COR-L47 (cell line): Measurements from ENCODE around the gene FRYL.
"Not testable (repeated sequence)": the region's sequence is repeated elsewhere in the genome, so short reads cannot be mapped to it uniquely, and the experiment has no call there.

Source experiments
- DNase-seq: peaks from one replicate; lab custom pipeline; 2025; lab: John Stamatoyannopoulos, UW

The FRYL gene

GRCh38 chr4:48698029-48698971, 81.8 kb downstream of the FRYL start:
- DNase-seq = no peak

- not testable (repeated sequence) for DNase-seq
These were observed 82.6 kb downstream of the FRYL start for GRCh38 chr4:48697516-48697915.

GRCh38 chr4:48694824-48695223, 85.3 kb downstream of the FRYL start:
- no peak for DNase-seq

GRCh38 chr4:48693856-48694574, 86.1 kb downstream of the FRYL start:
- no peak for DNase-seq

- no peak for DNase-seq
These were observed 87.2 kb downstream of the FRYL start for GRCh38 chr4:48692897-48693296.

- DNase-seq = no peak
These were observed 88.0 kb downstream of the FRYL start for GRCh38 chr4:48692044-48692443.

GRCh38 chr4:48688953-48689352, 91.1 kb downstream of the FRYL start:
- no peak for DNase-seq

- DNase-seq = no peak
These were observed 92.6 kb downstream of the FRYL start for GRCh38 chr4:48687313-48688051.

- no peak for DNase-seq
These were observed 93.7 kb downstream of the FRYL start for GRCh38 chr4:48686369-48686768.

GRCh38 chr4:48683784-48684666, 96.1 kb downstream of the FRYL start:
- DNase-seq = no peak

GRCh38 chr4:48682870-48683269, 97.2 kb downstream of the FRYL start:
- DNase-seq = not testable (repeated sequence)

- DNase-seq = no peak
These were observed 98.2 kb downstream of the FRYL start for GRCh38 chr4:48681856-48682255.

- no peak for DNase-seq
These were observed 99.1 kb downstream of the FRYL start for GRCh38 chr4:48680848-48681568.

GRCh38 chr4:48673537-48673936, 106.5 kb downstream of the FRYL start:
- DNase-seq = no peak

- no peak for DNase-seq
These were observed 109.5 kb downstream of the FRYL start for GRCh38 chr4:48670587-48670986.

GRCh38 chr4:48669086-48669485, 111.0 kb downstream of the FRYL start:
- DNase-seq = no peak

- no peak for DNase-seq
These were observed 111.6 kb downstream of the FRYL start for GRCh38 chr4:48668254-48669017.

GRCh38 chr4:48667148-48667547, 112.9 kb downstream of the FRYL start:
- DNase-seq = no peak

- DNase-seq = no peak
These were observed 114.4 kb downstream of the FRYL start for GRCh38 chr4:48665555-48666186.
